ENCODE data around the gene VEGFB. TPM values are rescaled to one million over a fixed set of nuclear protein-coding genes. Genes with fewer than 3 reads are reported as not detected.

The VEGFB gene
- total RNA-seq, 2 donors from 2014 or later, result 81.8 to 107 TPM

DNA sequence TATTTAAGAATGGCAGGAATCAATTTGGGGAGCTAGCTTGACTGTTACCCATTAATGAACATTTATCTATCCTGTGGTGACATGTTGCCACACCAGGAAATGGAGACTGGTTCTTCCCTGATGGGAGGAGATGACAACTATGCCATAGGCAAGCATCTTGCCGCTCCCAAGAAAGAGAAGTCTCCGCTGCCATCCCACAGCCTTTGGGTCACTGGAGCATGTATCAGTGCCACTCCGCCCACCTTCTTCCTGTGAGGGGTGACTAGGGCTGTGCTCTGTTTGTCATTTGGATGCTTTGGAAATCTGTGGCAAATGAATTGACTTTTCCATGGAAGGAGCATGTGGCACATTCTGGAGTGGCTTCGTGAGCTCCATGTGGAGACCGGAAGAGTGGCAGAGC, 42.0 kb upstream of the VEGFB start:
- no peak for TF ChIP-seq CTCF (IDR thresholded peaks at IDR 0.05)
- Histone ChIP-seq H3K27me3 (replicated peaks; ENCODE audit: insufficient read depth) (no peaks in the 10 kb centered on the region), H3K36me3 (peaks cover 55% of the 10 kb centered on the region), H3K4me3 (no peak overlapping the region), H3K27ac (no peak overlapping the region), H3K9me3 (no peaks in the 10 kb centered on the region), H3K4me1 (ENCODE audit: control insufficient read depth in 1 of 2, low read depth in 2 of 2) (peaks cover 0 to 11% of the 10 kb centered on the region in 2 donors)
- DNase-seq (ENCODE audit: low spot score) (no peak), ATAC-seq (ENCODE audit: insufficient number of reproducible peaks, low FRiP score, low read depth) (no peak)

- Histone ChIP-seq H3K4me1 (ENCODE audit: control insufficient read depth in 1 of 2, low read depth in 2 of 2) (no peaks in the 10 kb centered on the region), H3K36me3 (peaks cover 82% of the 10 kb centered on the region), H3K9me3 (no peaks in the 10 kb centered on the region), H3K4me3 (no peak overlapping the region), H3K27me3 (replicated peaks; ENCODE audit: insufficient read depth) (no peaks in the 10 kb centered on the region), H3K27ac (no peak overlapping the region)
- ATAC-seq (ENCODE audit: insufficient number of reproducible peaks, low FRiP score, low read depth) (no peak), DNase-seq (ENCODE audit: low spot score) (no peak)
- no peak for TF ChIP-seq CTCF (IDR thresholded peaks at IDR 0.05)
These were observed 37.8 kb upstream of the VEGFB start for GRCh38 chr11:64196626-64197025.

- Histone ChIP-seq H3K9me3 (no peaks in the 10 kb centered on the region), H3K36me3 (peaks cover 87% of the 10 kb centered on the region), H3K27ac (no peak overlapping the region), H3K27me3 (replicated peaks; ENCODE audit: insufficient read depth) (no peaks in the 10 kb centered on the region), H3K4me3 (no peak overlapping the region), H3K4me1 (ENCODE audit: control insufficient read depth in 1 of 2, low read depth in 2 of 2) (no peaks in the 10 kb centered on the region)
- ATAC-seq (ENCODE audit: insufficient number of reproducible peaks, low FRiP score, low read depth), result no peak
- no peak for DNase-seq (ENCODE audit: low spot score)
- no peak for TF ChIP-seq CTCF (IDR thresholded peaks at IDR 0.05)
These were observed 35.9 kb upstream of the VEGFB start for GRCh38 chr11:64198511-64198910.

DNA sequence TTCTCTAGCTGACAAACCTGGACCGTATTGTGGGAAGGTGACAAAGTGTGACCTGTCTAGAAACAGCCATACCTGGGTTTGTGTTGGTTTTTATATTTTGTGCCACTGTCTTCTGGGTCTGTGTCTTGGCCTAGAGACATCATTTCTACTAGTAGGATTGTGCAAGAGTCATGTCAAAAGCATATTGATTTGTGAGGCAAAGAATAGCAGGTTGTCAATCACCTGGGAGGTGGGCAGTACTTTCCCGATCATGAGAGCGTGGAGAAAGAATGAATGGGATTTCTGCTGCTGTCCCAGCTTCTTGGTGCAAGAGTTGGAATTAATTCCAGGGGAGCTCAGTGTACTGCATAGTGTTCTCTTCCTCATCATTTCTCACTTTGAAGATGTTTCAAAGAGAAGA, 32.8 kb upstream of the VEGFB start:
- ATAC-seq (ENCODE audit: insufficient number of reproducible peaks, low FRiP score, low read depth) (no peak), DNase-seq (ENCODE audit: low spot score) (no peak)
- no peak overlapping the region for H3K4me3 ChIP-seq
- no peak overlapping the region for H3K27ac ChIP-seq
- TF ChIP-seq CTCF (IDR thresholded peaks at IDR 0.05), result no peak
- no peaks in the 10 kb centered on the region for H3K4me1 ChIP-seq (ENCODE audit: control insufficient read depth in 1 of 2, low read depth in 2 of 2)
- H3K36me3 ChIP-seq, result peaks cover 66% of the 10 kb centered on the region
- H3K9me3 ChIP-seq, result no peaks in the 10 kb centered on the region
- H3K27me3 ChIP-seq (replicated peaks; ENCODE audit: insufficient read depth), result no peaks in the 10 kb centered on the region

GRCh38 chr11:64202992-64203391, 31.4 kb upstream of the VEGFB start:
- TF ChIP-seq CTCF (IDR thresholded peaks at IDR 0.05), result no peak
- no peaks in the 10 kb centered on the region for H3K4me1 ChIP-seq (ENCODE audit: control insufficient read depth in 1 of 2, low read depth in 2 of 2)
- H3K27me3 ChIP-seq (replicated peaks; ENCODE audit: insufficient read depth), result no peaks in the 10 kb centered on the region
- H3K4me3 ChIP-seq, result no peak overlapping the region
- ATAC-seq (ENCODE audit: insufficient number of reproducible peaks, low FRiP score, low read depth) (no peak), DNase-seq (ENCODE audit: low spot score) (no peak)
- no peak overlapping the region for H3K27ac ChIP-seq
- peaks cover 52% of the 10 kb centered on the region for H3K36me3 ChIP-seq
- no peaks in the 10 kb centered on the region for H3K9me3 ChIP-seq
